HepG2 (cell line): ENCODE results near the gene BMF. TPM values are rescaled to one million over a fixed set of nuclear protein-coding genes. Genes with fewer than 3 reads are reported as not detected.

Source experiments
- AGO2 ChIP-seq: fragments of 200-400 bp; formaldehyde crosslinking; optimal IDR thresholded peaks from 2 replicates; pipeline ENCODE3; 2017; ENCODE audit warnings: mild to moderate bottlenecking, low read depth, low read length, moderate library complexity
- BCL6 ChIP-seq: IDR thresholded peaks from 2 replicates; pipeline ENCODE4 v1.6.1; 2016; ENCODE audit warnings: missing genetic modification reagents, missing compliant biosample characterization
- CBFB ChIP-seq: sonication (generic); formaldehyde crosslinking; IDR thresholded peaks from 2 replicates; pipeline ENCODE4 v1.4.0; 2020; ENCODE audit warnings: missing genetic modification reagents
- CEBPZ ChIP-seq: IDR thresholded peaks from 2 replicates; pipeline ENCODE4 v1.6.1; 2012; ENCODE audit warnings: low read length, improper control_type of control experiment
- CREB1 ChIP-seq, 2 experiments: fragments of 450-650 bp in 1 of 2; IDR thresholded peaks; 2 replicates each; pipeline ENCODE4 v1.6.1; 2016 to 2017; ENCODE audit warnings: control low read depth in 1 of 2, mild to moderate bottlenecking in 1 of 2, missing compliant biosample characterization in 1 of 2, missing genetic modification characterization in 1 of 2
- CSRNP1 ChIP-seq: sonication (generic); formaldehyde crosslinking; IDR thresholded peaks from 2 replicates; pipeline ENCODE4 v1.8.1; 2023; ENCODE audit warnings: mild to moderate bottlenecking, missing genetic modification reagents
- ELF1 ChIP-seq: sonication (generic); formaldehyde crosslinking; IDR thresholded peaks from 2 replicates; pipeline ENCODE4 v1.4.0; 2020; ENCODE audit warnings: missing genetic modification reagents
- ERF ChIP-seq: IDR thresholded peaks from 2 replicates; pipeline ENCODE4 v1.6.1; 2018; ENCODE audit warnings: missing biosample characterization, missing genetic modification reagents
- FOSL2 ChIP-seq: sonication (generic); formaldehyde crosslinking; IDR thresholded peaks from 2 replicates; pipeline ENCODE4 v1.4.0; 2020; ENCODE audit warnings: missing genetic modification reagents
- FOXJ3 ChIP-seq: sonication (generic); formaldehyde crosslinking; IDR thresholded peaks from 2 replicates; pipeline ENCODE4 v1.4.0; 2020; ENCODE audit warnings: missing genetic modification reagents, mild to moderate bottlenecking, borderline replicate concordance
- FOXP1 ChIP-seq, 2 experiments: fragments of 450-650 bp in 1 of 2; IDR thresholded peaks; 2 replicates each; pipeline ENCODE4 v1.6.1; 2017 to 2018; ENCODE audit warnings: antibody characterized with exemption in 1 of 2
- KLF6 ChIP-seq: IDR thresholded peaks from 2 replicates; pipeline ENCODE4 v1.8.0; 2016; ENCODE audit warnings: missing biosample characterization, missing genetic modification reagents
- LRRFIP1 ChIP-seq: sonication (generic); formaldehyde crosslinking; conservative IDR thresholded peaks from 2 replicates; pipeline ENCODE4 v1.4.0; 2020; ENCODE audit warnings: missing genetic modification reagents
- MAZ ChIP-seq, 2 experiments: sonication (generic) in 1 of 2; formaldehyde crosslinking in 1 of 2; IDR thresholded peaks; 2 replicates each; pipeline versions ENCODE4 v1.5.0 to v1.6.1; 2012 to 2020; ENCODE audit warnings: low read depth in 2 of 2, mild to moderate bottlenecking in 2 of 2, borderline replicate concordance in 1 of 2, improper control_type of control experiment in 1 of 2, low read length in 1 of 2, missing genetic modification reagents in 1 of 2, moderate library complexity in 1 of 2
- MED8 ChIP-seq: sonication (generic); formaldehyde crosslinking; IDR thresholded peaks from 2 replicates; pipeline ENCODE4 v1.8.1; 2023; ENCODE audit warnings: mild to moderate bottlenecking, missing genetic modification reagents; ENCODE audit not compliant: insufficient replicate concordance
- TEAD2 ChIP-seq: sonication (generic); formaldehyde crosslinking; IDR thresholded peaks from 2 replicates; pipeline ENCODE4 v1.9.0; 2021; ENCODE audit warnings: missing genetic modification reagents
- TMF1 ChIP-seq: sonication (generic); formaldehyde crosslinking; IDR thresholded peaks from 2 replicates; pipeline ENCODE4 v1.8.1; 2022; ENCODE audit warnings: low read depth, missing genetic modification reagents
- ZFYVE20 ChIP-seq: sonication (generic); formaldehyde crosslinking; IDR thresholded peaks from 2 replicates; pipeline ENCODE4 v1.8.0; 2023; ENCODE audit warnings: low read depth, mild to moderate bottlenecking, moderate library complexity, missing genetic modification reagents, borderline replicate concordance
- ZNF317 ChIP-seq: sonication (generic); formaldehyde crosslinking; IDR thresholded peaks from 2 replicates; pipeline ENCODE4 v1.5.0; 2020; ENCODE audit warnings: mild to moderate bottlenecking, missing genetic modification reagents
- ZNF350 ChIP-seq: sonication (generic); formaldehyde crosslinking; IDR thresholded peaks from 2 replicates; pipeline ENCODE4 v1.4.0; 2020; ENCODE audit warnings: mild to moderate bottlenecking, low read depth, missing genetic modification reagents, borderline replicate concordance
- ZNF572 ChIP-seq: sonication (generic); formaldehyde crosslinking; IDR thresholded peaks from 2 replicates; pipeline ENCODE4 v1.5.1; 2020; ENCODE audit warnings: mild to moderate bottlenecking, missing genetic modification reagents
- polyA plus RNA-seq, 8 experiments: library from polyadenylated mRNA; depleted of rRNA in 3 of 8; stranded (reverse) in 7 of 8; unstranded in 1 of 8; fragments of >200 nt; fragmentation: Illumina TruSeq in 4 of 8; extraction: Trizol in 4 of 8; gene quantifications; 2 replicates each; pipeline versions ENCODE4 v1.2.1 to v1.2.3, GENCODE V29; 2011 to 2016; ENCODE audit warnings: low read depth in 4 of 8, missing spikeins in 1 of 8, mixed read lengths in 1 of 8; ENCODE audit not compliant: insufficient read depth in 1 of 8
- total RNA-seq, 5 experiments: library from RNA; depleted of rRNA; stranded (reverse); fragments of >200 nt; fragmentation: Illumina TruSeq; extraction: Trizol; gene quantifications; 2 replicates each; pipeline ENCODE4 v1.2.3, GENCODE V29; 2016; ENCODE audit warnings: low read depth in 1 of 5

Gene BMF
- total and polyA plus RNA-seq, 2 of the 13 experiments (the other 11 are each of a cell fraction or from before 2014, with no cell fraction given) = 8.7 to 15.9 TPM

GRCh38 chr15:40038638-40039543 lies 69.8 kb downstream of the BMF start, which contains the start of gene SRP14 (continued):
- TF ChIP-seq CEBPZ = no peak
- TF ChIP-seq TMF1 (CRISPR knock-in tag) = peak; percentile 72; the same call in 1 of the 2 replicates
- TF ChIP-seq FOSL2 (CRISPR knock-in tag) = peak; percentile 54; the same call in 1 of the 2 replicates
- peak; percentile 51 for TF ChIP-seq AGO2
- no peak for TF ChIP-seq ZNF350 (CRISPR knock-in tag)
- no peak for TF ChIP-seq ZFYVE20
- TF ChIP-seq BCL6 (CRISPR knock-in tag) = peak; percentile 33; the same call in 1 of the 2 replicates
- TF ChIP-seq CBFB (CRISPR knock-in tag) = peak; percentile 53; the same call in 1 of the 2 replicates
- TF ChIP-seq FOXJ3 (CRISPR knock-in tag) = no peak
- peak; percentile 78 for TF ChIP-seq KLF6 (CRISPR knock-in tag)
- TF ChIP-seq LRRFIP1 = no peak
- TF ChIP-seq ELF1 = peak; percentile 77
- no peak for TF ChIP-seq ZNF572 (CRISPR knock-in tag)
- TF ChIP-seq CSRNP1 (CRISPR knock-in tag) = peak; percentile 88
- TF ChIP-seq TEAD2 (CRISPR knock-in tag) = 0 out of 2 replicates have a peak, but pooled peaks have one; percentile 73
- peak; percentile 82 for TF ChIP-seq ERF (CRISPR knock-in tag)
- peak; percentile 35 for TF ChIP-seq MED8
- no peak for TF ChIP-seq FOXP1 (IDR thresholded peaks at IDR 0.05)
- TF ChIP-seq FOXP1 (CRISPR knock-in tag; IDR thresholded peaks at IDR 0.05) = 0 out of 2 replicates have a peak, but pooled peaks have one; percentile 15
- TF ChIP-seq CREB1 (IDR thresholded peaks at IDR 0.05) = 0 out of 2 replicates have a peak, but pooled peaks have one; percentile 15
- 0 out of 2 replicates have a peak, but pooled peaks have one; percentile 32 for TF ChIP-seq CREB1 (CRISPR knock-in tag; IDR thresholded peaks at IDR 0.05)
- peak; percentile 53 for TF ChIP-seq ZNF317
- TF ChIP-seq MAZ (IDR thresholded peaks at IDR 0.05; ENCODE audit: borderline replicate concordance, low read depth, low read length) = peak; percentile 84
- peak; percentile 57; the same call in 1 of the 2 replicates for TF ChIP-seq MAZ (CRISPR knock-in tag; IDR thresholded peaks at IDR 0.05; ENCODE audit: low read depth)
